GM21367 (cell line): ENCODE results near the gene PPP1R13L.

Source experiments
- ATAC-seq: cut with Tn5 transposase; IDR thresholded peaks from one replicate; pipeline ENCODE4 v1.9.1; 2021; ENCODE audit not compliant: unreplicated experiment

PPP1R13L gene

DNA sequence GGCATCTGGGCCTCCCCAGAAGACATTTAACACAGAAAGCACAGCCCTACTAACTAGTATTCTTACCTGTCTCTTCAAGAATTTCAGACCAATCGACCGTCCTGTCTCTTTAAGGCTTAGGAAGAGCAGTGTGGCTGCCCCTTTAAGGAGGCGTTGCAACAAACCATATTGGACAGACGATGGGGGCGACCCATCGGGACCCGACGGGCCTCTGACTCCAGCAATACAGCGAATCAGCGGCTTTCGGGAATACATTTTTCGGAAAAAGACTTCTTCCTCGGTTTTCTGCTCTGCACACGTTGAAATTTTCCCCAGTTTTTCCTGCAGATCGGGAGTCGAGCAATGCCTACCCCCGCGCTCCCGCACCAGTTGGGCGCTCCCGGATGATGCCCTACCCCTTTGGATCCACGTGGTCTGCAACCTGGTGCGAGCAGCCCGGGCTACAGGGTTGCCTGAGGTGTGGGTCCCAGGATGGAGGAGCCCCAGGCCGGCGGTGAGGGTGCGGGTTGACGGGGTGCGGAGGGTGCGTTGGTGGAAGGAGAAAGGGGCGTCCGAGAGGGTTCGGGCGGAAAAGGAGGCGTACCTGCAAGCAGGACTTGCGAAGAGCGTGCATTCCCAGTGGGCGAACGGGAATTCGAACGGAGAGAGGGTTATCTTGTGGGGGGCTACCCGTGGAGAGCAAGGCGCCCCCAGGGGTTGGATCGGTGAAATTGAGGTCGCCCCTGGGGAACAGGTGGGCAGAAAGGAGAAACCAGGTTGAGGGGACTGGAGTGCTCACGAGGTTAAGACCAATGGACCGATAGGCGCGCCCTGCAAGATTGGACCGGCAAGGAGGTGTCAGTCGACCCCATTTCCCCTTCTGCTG is 1.6 kb upstream of the PPP1R13L start, which contains the start of gene POLR1G:
Gene POLR1G (plus strand): TSS at position 419 of the 865 bp plus-strand sequence. CDS start 53 bp downstream, at position 472.
- peak; percentile 62 for ATAC-seq

DNA sequence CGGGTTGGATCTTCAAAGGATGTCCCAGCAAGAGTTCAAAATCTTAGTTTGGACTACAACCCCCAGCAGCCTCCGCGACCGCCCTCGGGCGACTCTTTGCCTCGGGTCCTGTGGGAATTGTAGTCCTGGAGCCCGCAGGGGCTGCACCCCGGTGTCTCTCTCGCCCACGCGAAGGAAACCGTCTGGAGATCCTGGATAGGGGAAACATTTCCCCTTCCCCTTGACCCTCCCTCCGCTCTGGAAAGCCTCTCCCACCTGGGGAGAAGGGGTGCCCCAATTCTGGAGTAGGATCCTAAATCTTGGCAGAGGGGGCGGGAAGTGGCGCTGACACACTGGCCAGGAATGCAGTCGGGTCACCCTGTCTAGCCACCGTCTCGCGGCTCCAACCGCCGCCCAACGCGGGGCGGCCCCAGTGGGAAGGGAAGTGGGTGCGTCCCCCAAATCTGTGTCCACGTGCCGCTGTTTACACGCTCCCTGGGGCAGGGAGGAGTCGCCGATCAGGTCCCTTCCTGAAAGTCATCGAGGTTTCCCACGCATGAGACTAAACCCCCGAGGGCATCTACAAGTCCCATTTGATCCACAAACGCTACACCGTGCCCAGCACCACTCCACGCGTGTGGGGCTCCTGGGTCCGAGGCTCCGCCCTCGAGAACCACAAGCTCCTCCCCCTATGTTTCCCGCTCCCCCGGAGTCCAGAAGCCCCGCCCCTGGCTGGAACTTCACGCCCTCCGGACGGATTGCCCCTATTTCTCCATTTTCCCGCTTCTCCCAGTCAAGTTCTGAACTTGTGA is 761 bp upstream of the PPP1R13L start:
- ATAC-seq, result peak; percentile 29

DNA sequence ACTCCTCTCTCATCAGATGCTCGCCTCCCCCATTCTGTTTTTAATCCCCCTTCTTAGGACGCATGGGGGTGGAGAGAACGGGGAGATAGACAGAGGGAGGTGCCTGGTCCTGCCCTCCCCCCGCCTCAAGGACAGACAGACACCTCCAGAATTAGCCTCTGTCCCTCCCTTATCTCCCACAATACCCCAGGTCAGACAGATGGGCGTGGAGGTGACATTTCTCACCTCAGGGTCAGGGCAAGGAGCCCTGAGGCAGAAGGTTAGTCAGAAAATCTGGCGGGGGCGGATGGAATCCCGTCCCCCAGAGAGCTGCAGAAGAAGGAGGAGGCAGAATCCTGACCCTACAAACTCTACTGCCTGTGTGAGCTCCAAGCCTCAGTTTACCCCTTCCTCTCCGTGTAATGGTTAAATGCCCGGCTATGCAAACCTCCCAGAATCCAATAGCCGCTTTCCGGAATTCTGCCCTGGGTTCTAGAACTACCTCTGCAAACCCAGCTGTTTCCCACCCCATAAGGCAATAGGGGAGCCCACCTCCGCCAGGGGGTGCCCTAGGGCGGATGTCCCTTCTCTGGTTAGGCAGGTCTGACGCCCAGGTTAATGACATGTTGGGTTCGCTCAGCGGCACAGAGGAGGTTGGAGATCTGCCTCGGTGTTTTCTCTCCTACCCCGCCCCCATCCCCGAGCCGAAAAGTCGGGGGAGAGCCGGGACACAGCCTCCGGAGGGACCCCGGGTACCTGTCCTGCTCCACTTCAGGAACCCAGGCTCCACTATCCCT is 900 bp downstream of the PPP1R13L start:
- no peak for ATAC-seq

DNA sequence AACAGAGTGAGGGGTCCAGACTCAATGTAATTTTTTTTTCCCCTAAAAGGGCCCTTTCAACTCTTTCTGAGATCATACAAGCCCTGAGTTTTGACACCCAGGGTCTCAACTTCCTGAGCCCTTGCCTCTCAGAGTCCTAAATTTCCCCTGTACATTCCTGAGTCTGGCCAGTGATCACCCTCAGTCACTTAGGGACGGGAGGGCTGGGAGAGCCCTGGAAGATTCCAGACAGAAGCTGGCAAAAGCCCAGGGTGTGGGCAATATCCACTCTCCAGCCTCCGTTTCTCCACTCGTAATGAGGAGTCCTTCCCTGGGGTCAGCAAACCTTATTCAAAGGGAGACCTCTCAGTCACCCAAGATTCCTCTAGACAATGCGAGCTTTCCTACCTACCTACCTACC is 1.6 kb downstream of the PPP1R13L start:
- ATAC-seq, result no peak

DNA sequence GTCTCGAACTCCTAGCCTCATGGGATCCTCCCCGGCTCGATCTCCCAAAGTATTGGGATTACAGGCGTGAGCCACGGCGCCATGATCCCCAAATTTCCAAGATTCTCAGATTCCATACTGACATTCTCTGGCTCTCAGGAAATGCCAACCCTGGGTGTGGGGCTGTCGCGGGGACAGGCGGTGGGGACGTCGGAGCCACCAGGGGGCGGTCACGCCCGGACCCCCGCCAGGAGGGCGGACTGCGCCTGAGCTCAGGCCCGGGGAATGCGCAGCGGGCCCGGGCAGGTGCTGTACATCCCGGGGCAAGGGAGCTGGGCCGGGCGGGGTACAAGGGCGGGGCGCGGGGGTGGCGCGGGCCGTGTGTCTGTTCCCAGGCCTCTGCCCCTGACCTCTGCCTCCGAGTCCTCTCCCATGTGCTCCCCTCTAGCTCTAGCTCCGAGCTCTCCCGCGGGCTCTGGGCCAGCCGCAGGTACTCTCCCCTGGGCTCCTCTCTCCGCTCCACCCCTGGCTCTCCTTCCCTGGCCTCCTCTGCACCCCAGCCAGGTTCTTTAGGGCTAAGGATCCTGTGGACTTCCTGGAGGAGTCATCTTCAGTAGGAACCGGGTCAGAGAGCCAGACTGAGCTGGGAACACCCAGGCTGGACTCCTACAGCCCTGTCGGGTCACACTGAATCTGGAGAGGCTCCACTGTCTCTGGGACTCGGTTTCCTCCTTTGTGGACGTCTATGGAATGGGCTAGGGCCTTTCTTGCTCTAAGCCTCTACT is 2.4 kb downstream of the PPP1R13L start:
- ATAC-seq, result no peak

DNA sequence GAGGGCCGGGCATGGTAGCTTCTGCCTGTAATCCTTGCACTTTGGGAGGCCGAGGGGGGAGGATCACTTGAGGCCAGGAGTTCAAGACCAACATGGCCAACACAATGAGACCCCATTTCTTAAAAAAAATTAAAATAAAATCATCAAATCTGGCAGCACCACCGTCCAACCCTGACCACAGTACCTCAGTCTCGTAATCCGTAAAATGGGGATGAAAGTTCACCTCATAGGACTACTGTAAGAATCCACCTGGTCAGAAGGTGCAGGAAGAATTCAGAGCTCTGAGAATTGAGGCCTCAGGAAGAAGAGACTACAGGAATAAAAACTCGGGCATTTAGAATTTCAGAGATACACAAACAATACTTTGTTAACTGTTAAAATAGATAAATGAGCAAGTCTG is 3.1 kb downstream of the PPP1R13L start:
- no peak for ATAC-seq

DNA sequence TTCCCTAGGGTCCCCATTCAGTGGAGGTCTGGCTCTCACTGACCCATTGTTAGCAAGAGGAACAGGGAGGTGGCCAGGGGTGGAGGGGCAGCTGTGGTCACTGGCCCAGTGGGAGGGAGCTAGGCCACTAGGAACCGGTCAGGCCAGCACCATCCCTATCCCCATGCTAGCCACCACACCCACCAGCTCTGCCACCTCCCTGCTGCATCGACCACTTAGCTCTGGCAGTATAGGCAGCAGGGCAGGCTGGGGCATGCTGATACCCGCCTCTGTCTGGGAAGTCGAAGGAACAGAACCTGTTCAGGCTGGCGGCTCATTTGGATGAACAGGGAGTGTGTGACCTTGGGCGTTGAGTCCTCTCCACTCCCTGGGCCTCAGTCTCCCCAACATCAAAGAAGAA is 4.7 kb downstream of the PPP1R13L start:
- no peak for ATAC-seq

DNA sequence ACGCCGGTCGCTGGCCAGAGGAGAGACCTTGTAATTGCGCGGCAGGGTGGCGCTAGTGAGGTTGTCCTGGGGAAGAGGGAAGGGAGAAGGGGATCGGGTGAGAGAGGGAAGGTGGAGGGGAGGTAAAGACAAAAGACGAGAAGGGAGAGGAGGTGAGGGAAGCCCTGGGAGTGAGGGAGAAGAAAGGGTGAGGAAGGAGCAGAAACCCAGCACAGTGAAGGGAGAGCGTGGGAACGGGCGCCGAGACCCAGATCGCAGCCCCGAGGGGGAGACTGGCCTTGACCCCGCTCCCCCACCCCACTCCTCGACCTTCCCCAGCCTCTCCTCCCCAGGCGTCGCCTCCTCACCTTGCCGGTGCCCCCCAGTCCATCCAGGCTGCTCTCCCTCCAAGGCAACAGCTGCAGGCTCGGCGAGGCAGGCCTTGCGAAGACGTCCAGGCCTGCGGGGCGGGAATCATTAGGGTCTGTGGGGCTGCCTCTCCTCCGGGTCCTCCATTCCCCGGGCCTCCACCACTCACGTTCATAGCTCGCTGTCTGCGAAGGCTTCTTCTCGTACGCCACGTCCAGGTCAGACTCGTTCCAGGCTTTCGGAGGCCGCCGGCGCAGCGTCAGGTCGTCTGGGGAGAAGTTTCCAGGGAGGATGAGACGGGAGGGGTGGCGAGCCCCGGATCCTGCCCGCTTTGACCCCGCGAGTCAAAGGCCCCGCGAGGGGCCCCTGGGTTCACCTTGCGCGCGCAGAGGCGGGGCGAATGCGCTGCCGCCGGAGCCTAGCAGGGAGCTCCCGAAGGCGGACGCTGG is 8.8 kb downstream of the PPP1R13L start:
- no peak for ATAC-seq

DNA sequence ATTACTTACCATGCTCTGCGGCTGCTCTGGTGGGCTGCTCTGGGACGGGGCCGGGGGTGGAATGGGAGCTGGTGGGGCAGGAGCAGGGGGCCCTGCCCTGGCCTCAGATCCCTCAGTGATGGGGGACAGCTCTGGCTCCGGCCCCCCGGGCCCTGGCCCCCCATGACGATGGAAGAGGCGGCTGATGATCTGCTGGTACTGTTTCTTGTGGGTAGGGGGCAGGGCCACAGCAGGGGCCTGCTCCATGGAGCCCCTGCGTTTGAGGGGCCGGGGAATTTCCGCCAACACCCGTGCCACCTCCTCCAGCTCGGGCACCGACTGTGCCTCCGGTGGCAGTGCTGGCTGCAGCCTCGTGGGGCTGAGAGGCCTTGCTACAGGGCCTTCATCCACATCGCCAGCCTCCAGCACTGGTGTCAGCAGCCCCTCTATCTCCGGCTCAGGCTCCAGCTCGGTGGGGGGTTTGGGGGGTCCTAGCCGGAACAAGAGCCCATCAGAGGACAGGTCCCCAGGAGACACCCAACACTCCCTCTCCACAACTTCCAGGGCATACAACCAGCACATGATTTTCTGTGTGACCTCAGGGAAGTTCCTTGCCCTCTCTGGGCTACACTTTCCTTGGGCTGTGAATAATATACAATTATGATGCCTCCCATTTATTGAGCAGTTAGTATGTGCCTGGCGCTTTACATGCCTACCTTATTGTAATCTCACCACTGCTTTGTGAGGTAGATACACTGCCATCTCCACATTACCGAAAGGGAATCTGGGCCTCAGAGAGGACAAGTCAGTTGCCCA is 12.8 kb downstream of the PPP1R13L start:
- ATAC-seq, result no peak

DNA sequence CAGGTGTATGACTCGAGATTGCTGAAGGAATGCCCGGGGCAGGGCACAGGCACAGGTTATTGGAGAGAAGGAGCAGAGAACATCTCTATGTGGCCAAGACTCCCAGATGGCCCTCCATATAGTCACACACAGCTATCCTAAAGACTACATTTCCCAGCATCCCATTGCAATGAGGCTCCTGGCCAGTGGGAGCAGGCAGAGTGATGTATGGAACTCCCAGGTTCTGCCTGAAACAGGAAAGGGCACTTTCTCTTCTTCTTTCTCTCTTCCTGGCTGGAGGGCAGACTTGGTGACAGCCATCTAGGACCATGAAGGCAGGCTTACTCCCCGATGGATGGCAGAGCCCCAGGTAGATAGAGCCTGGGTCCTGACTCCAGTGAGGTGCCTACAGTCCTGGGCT is 13.5 kb downstream of the PPP1R13L start:
- no peak for ATAC-seq

DNA sequence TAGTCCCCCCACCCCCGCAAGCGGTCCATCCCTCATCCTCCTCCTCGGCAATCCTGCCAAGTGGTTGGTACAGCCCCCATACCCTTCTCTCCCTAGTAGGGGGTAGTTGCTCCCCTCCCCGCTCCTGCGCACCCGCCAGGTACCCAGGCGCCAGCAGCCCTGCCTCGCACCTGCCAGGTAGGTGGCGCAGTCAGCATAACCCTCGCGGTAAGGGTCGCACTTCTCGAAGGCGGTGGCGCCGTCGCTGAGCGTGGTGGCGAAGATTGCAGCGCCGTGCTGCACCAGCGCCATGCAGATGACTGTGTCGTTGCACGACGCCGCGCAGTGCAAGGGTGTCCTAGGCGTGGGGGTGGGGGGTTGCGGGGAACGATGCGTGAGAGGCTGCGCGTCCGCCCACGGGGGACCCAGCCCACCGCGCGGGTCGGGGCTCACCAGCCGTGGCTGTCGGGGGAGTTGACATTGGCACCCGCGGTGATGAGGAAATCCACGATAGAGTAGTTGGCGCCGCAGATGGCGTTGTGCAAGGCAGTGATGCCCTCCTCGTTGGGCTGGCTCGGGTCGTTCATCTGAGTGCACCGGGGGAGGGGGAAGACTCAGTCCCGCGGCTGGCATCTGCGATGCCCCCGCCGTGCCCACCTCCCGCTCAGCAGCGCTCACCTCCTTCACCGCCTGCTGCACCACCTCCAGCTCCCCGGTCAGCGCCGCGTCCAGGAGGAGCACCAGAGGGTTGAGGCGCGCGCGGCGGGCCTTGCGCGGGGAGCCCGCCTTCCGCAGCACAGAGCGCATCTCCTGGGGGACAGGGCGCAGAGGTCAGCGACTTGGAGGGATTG is 19.3 kb downstream of the PPP1R13L start:
- ATAC-seq, result no peak

DNA sequence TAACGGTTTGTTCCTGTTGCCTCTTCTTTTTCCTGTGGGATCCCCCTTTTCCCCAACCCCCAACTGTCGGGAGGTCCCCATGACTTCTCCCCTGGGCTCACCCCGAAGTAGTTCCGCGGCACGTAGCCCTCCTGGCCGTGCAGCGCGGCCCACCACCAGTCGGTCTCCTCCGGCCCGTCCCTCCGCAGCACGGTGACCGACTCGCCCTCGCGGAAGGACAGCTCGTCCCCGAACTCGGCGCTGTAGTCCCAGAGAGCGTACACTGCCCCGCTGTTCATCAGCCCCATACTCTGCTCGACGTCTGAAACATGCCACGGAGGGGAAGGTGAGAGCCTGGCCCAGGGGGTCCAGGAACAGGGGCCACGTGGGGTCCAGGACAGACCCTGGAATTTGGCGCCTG is 22.4 kb downstream of the PPP1R13L start:
- ATAC-seq, result no peak

DNA sequence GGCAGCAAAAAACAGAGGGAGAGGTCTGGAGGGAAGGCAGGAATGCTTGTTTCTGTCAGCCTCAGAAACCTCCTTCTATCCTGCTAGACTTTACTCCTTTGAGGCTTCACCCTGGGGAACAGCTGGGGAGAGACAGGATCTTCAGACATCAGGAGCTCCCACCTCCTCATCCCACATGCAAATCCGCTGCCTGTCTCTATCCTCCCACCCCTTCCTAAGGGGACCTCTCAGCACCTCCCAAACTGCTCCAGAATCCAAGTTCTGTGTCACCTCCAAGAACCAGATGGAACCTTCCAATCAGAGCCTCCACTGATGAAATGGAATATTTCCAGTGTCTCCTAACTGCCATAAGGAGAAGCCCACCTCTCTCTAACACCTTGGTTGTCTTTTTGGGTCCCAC is 24.8 kb downstream of the PPP1R13L start:
- no peak for ATAC-seq

DNA sequence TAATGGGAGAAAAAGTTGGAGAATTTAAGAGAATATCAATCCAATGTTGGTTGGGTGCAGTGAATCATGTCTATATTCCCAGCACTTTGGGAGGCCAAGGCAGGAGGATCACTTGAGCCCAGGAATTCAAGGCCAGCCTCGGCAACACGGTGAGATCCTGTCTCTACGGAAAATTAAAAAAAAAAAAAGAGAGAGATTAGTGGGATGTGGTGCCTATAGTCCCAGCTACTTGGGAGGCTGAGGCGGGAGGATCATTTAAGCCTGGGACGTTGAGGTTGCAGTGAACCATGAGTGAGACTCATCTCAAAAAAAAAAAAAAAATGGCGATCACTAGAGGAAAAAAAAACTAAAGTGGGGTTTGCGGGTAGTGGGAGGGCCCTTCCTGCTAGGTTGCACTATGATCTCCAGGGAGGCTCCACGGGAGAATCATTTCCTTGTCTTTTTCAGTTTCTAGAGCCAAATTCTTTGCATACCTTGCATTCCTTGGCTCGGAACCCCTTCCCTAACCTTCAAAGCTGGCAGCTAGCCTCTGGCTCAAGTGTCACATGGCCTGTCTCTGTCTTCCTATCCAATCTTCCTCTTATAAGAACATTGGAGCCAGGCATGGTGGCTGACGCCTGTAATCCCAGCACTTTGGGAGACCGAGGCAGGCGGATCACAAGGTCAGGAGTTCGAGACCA is 28.7 kb downstream of the PPP1R13L start:
- ATAC-seq, result no peak

DNA sequence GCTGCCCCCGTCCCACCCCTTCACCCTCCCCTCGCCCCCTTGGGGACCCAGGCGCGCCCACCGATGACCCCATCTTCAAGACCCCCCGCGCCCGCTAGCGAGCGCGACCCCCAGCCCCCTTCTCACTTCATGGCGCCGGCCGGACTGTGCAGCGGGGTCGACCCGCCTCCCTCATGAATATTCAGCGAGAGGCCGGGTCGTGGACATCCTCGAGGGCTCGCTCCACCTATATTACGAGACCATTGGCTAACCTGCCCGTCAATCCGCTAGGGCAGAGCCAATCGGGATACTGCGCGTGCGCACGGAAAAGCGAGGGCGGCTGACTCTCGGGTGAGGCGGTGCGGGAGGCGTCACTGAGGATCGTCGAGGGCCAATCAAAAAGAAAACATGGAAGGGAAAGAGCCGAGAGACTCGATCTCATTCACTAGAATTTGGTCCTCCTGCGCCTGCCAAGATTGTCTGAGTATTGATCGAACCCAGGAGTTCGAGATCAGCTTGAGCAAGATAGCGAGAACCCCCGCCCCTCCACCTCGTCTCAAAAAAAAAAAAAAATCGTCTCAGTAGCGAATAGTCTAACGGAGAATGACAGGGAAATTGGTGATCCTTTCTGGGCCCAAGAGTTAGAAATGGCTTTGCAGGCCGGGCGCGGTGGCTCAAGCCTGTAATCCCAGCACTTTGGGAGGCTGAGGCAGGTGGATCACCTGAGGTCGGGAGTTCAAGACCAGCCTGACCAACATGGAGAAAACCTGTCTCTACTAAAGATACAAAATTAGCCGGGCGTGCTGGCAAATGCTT is 34.3 kb downstream of the PPP1R13L start, which contains the start of gene ERCC2:
Gene ERCC2 (minus strand): TSS at position 164 of the 795 bp plus-strand sequence. CDS start 33 bp downstream, at position 131.
- ATAC-seq, result peak; percentile 78

DNA sequence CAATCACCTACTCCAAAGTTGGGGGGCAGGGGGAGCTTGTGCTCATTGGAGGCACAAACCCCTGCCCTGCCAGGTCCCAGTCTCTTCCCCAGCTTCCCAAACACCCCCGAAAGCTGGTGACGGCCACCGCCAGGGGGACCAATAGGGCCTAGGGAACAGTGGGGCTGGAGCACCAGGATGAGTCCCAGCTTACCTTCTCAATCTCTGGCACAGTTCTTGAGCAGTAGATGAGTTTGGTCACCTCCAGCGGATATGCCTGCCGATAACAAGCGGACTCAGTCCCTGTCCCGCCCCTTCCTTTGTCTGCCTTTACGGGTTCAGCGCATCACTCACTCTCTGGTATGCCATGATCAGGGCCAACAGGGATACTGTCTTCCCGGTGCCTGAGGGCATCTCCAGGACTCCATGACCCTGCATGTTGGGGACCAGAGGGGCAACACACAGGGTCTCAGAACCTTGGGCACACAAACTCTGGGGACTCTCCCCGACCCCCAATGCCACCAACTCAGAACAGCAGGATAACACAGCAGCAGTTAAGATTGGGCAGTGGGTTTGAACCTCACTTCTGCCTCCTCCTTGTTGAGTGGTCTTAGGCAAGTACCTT is 36.0 kb downstream of the PPP1R13L start:
- ATAC-seq, result no peak
